Measurements from ENCODE around the gene PROK2. TPM values are rescaled to one million over a fixed set of nuclear protein-coding genes. Genes with fewer than 3 reads are reported as not detected.

Gene PROK2
- total and polyA plus RNA-seq, 4 donors, result 0.24 to 0.84 (median 0.41) TPM

DNA sequence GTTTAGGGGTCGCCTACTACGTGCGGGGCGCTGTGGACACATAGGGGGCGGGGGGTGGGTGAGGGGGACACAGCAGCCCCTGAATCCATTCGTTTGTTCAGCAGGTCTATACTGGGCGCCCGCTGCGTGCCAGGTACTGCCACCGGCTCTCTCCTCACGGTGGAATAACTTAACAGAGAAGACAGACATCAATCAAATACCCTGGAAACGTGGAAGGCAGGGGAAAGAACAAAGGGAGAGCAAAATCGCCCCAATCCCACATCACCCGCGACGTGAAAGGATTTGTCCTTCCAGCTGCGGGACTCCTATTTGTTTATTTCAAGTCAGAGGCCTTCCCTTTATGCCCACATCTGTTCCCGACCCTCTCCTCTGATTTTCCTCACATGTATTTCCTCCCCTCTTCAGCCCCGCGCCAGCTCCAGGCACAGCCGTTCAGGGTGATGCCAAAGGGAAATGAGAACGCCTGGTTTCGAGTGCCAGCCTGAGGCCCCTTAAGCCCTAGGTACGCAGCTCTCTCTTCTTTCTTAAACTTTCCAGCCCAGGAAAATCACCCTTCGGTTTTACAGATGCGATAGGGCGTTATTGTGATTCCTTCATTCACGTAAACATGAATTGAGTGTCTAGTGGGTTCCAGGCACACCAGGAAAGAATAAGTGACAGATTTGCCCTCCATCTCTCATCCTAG is 726 bp upstream of the PROK2 start:
- 9% methylated on average over 28 of the region's 28 CpGs for WGBS
- Histone ChIP-seq H3K27me3 (ENCODE audit: control insufficient read depth in 4 of 4, insufficient read depth in 4 of 4, low read length in 3 of 4) (peaks cover 3 to 8% (median 4%) of the 10 kb centered on the region in 4 donors), H3K27ac (ENCODE audit: low read depth in 1 of 2, low read length in 2 of 2) (no peak overlapping the region), H3K36me3 (ENCODE audit: control insufficient read depth in 4 of 4, insufficient read depth in 3 of 4, low read depth in 1 of 4, low read length in 3 of 4) (no peaks in the 10 kb centered on the region), H3K4me1 (ENCODE audit: control insufficient read depth in 4 of 4, insufficient read depth in 4 of 4, low read length in 3 of 4) (peaks cover 4 to 18% (median 9%) of the 10 kb centered on the region in 4 donors), H3K9me3 (ENCODE audit: control insufficient read depth in 4 of 4, low read length in 3 of 4) (no peaks in the 10 kb centered on the region), H3K9ac (ENCODE audit: low read depth in 1 of 2, low read length in 2 of 2) (no peak overlapping the region), H3K4me3 (ENCODE audit: low read depth in 1 of 3, low read length in 3 of 3) (peak overlapping the region in 1 of 3 donors; percentile 47)
- DNase-seq (ENCODE audit: low spot score), result no peak
- no peak for TF ChIP-seq GABPA (IDR thresholded peaks at IDR 0.05 in 1 of 2, conservative IDR thresholded peaks at IDR 0.05 in 1 of 2)
- TF ChIP-seq RXRA (IDR thresholded peaks at IDR 0.05), result no peak
- TF ChIP-seq HNF4G (IDR thresholded peaks at IDR 0.05), result no peak
- no peak for TF ChIP-seq SP1 (IDR thresholded peaks at IDR 0.05)
- TF ChIP-seq FOXA2 (IDR thresholded peaks at IDR 0.05), result no peak
- TF ChIP-seq, protein P1, sequence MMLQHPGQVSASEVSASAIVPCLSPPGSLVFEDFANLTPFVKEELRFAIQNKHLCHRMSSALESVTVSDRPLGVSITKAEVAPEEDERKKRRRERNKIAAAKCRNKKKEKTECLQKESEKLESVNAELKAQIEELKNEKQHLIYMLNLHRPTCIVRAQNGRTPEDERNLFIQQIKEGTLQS (IDR thresholded peaks at IDR 0.05), result no peak
- TF ChIP-seq, protein P2, sequence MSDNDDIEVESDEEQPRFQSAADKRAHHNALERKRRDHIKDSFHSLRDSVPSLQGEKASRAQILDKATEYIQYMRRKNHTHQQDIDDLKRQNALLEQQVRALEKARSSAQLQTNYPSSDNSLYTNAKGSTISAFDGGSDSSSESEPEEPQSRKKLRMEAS (IDR thresholded peaks at IDR 0.05), result no peak
- TF ChIP-seq EGR1 (IDR thresholded peaks at IDR 0.05; ENCODE audit: low read depth in 2 of 2), result no peak
- TF ChIP-seq NR2F2 (IDR thresholded peaks at IDR 0.05), result no peak
- no peak for TF ChIP-seq HNF4A (conservative IDR thresholded peaks at IDR 0.05)
- no peak for TF ChIP-seq JUND (IDR thresholded peaks at IDR 0.05)

DNA sequence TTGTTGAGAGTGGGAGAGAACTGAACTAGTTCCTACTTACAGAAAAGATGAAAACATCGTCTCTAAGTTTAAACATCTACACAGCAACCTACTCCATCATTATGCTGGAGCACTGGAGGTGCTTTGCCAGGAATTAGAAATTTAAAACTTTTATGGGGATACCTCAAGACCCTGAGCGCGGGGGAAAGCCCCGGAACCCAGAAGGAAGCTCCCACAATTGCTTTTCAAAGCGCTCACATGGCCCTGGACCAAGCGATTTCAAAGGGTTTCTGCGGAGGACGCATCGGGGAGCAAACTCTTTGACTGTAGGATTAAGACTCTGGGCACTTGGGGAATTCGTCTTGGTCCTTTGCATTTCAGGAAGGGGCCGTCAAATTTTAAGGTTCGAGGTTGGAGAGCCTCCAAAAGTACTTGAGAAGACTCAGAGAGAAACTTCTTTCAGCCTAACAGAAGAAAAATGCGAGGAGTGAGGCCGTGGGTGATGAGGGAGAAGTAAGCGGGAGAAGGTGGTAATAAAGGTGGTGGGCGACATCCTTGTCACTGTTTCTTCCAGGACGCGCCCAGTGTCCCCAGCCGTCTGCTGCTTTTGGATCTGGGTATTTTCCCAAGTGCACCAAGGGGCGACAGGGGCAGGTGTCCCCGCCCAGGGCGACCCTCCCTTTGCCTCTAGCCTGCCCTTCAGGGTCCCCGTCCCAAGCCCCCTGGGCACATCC is 591 bp downstream of the PROK2 start:
- H3K36me3 ChIP-seq (ENCODE audit: control insufficient read depth in 4 of 4, insufficient read depth in 3 of 4, low read depth in 1 of 4, low read length in 3 of 4), result no peaks in the 10 kb centered on the region
- no peak overlapping the region for H3K27ac ChIP-seq (ENCODE audit: low read depth in 1 of 2, low read length in 2 of 2)
- H3K9ac ChIP-seq (ENCODE audit: low read depth in 1 of 2, low read length in 2 of 2), result no peak overlapping the region
- no peaks in the 10 kb centered on the region for H3K9me3 ChIP-seq (ENCODE audit: control insufficient read depth in 4 of 4, low read length in 3 of 4)
- peak overlapping the region in 1 of 3 donors; percentile 47 for H3K4me3 ChIP-seq (ENCODE audit: low read depth in 1 of 3, low read length in 3 of 3)
- 3% methylated on average over 23 of the region's 23 CpGs for WGBS
- DNase-seq (ENCODE audit: low spot score), result no peak
- peaks cover 3 to 8% (median 4%) of the 10 kb centered on the region in 4 donors for H3K27me3 ChIP-seq (ENCODE audit: control insufficient read depth in 4 of 4, insufficient read depth in 4 of 4, low read length in 3 of 4)
- H3K4me1 ChIP-seq (ENCODE audit: control insufficient read depth in 4 of 4, insufficient read depth in 4 of 4, low read length in 3 of 4), result peaks cover 4 to 18% (median 9%) of the 10 kb centered on the region in 4 donors
- TF ChIP-seq, protein P3, sequence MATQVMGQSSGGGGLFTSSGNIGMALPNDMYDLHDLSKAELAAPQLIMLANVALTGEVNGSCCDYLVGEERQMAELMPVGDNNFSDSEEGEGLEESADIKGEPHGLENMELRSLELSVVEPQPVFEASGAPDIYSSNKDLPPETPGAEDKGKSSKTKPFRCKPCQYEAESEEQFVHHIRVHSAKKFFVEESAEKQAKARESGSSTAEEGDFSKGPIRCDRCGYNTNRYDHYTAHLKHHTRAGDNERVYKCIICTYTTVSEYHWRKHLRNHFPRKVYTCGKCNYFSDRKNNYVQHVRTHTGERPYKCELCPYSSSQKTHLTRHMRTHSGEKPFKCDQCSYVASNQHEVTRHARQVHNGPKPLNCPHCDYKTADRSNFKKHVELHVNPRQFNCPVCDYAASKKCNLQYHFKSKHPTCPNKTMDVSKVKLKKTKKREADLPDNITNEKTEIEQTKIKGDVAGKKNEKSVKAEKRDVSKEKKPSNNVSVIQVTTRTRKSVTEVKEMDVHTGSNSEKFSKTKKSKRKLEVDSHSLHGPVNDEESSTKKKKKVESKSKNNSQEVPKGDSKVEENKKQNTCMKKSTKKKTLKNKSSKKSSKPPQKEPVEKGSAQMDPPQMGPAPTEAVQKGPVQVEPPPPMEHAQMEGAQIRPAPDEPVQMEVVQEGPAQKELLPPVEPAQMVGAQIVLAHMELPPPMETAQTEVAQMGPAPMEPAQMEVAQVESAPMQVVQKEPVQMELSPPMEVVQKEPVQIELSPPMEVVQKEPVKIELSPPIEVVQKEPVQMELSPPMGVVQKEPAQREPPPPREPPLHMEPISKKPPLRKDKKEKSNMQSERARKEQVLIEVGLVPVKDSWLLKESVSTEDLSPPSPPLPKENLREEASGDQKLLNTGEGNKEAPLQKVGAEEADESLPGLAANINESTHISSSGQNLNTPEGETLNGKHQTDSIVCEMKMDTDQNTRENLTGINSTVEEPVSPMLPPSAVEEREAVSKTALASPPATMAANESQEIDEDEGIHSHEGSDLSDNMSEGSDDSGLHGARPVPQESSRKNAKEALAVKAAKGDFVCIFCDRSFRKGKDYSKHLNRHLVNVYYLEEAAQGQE (IDR thresholded peaks at IDR 0.05), result no peak
- no peak for TF ChIP-seq FOXA2 (IDR thresholded peaks at IDR 0.05)
- TF ChIP-seq, protein P4, sequence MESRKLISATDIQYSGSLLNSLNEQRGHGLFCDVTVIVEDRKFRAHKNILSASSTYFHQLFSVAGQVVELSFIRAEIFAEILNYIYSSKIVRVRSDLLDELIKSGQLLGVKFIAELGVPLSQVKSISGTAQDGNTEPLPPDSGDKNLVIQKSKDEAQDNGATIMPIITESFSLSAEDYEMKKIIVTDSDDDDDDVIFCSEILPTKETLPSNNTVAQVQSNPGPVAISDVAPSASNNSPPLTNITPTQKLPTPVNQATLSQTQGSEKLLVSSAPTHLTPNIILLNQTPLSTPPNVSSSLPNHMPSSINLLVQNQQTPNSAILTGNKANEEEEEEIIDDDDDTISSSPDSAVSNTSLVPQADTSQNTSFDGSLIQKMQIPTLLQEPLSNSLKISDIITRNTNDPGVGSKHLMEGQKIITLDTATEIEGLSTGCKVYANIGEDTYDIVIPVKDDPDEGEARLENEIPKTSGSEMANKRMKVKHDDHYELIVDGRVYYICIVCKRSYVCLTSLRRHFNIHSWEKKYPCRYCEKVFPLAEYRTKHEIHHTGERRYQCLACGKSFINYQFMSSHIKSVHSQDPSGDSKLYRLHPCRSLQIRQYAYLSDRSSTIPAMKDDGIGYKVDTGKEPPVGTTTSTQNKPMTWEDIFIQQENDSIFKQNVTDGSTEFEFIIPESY (IDR thresholded peaks at IDR 0.05), result no peak
- TF ChIP-seq HNF4G (IDR thresholded peaks at IDR 0.05), result no peak
- no peak for TF ChIP-seq HNF4A (conservative IDR thresholded peaks at IDR 0.05)
- TF ChIP-seq RAD21 (IDR thresholded peaks at IDR 0.05), result no peak
- TF ChIP-seq JUND (IDR thresholded peaks at IDR 0.05), result no peak
- no peak for TF ChIP-seq EGR1 (IDR thresholded peaks at IDR 0.05; ENCODE audit: low read depth in 2 of 2)
- no peak for TF ChIP-seq RXRA (IDR thresholded peaks at IDR 0.05)
- no peak for TF ChIP-seq TAF1 (conservative IDR thresholded peaks at IDR 0.05)
- TF ChIP-seq, protein P1 (IDR thresholded peaks at IDR 0.05), result no peak
- no peak for TF ChIP-seq SP1 (IDR thresholded peaks at IDR 0.05)
- TF ChIP-seq NR2F2 (IDR thresholded peaks at IDR 0.05), result no peak
- no peak for TF ChIP-seq YY1 (IDR thresholded peaks at IDR 0.05)
- TF ChIP-seq, protein P5, sequence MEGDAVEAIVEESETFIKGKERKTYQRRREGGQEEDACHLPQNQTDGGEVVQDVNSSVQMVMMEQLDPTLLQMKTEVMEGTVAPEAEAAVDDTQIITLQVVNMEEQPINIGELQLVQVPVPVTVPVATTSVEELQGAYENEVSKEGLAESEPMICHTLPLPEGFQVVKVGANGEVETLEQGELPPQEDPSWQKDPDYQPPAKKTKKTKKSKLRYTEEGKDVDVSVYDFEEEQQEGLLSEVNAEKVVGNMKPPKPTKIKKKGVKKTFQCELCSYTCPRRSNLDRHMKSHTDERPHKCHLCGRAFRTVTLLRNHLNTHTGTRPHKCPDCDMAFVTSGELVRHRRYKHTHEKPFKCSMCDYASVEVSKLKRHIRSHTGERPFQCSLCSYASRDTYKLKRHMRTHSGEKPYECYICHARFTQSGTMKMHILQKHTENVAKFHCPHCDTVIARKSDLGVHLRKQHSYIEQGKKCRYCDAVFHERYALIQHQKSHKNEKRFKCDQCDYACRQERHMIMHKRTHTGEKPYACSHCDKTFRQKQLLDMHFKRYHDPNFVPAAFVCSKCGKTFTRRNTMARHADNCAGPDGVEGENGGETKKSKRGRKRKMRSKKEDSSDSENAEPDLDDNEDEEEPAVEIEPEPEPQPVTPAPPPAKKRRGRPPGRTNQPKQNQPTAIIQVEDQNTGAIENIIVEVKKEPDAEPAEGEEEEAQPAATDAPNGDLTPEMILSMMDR (IDR thresholded peaks at IDR 0.05; ENCODE audit: low read depth, low read length, missing input control), result no peak
- no peak for TF ChIP-seq FOXA1 (IDR thresholded peaks at IDR 0.05)
- no peak for TF ChIP-seq GABPA (IDR thresholded peaks at IDR 0.05 in 1 of 2, conservative IDR thresholded peaks at IDR 0.05 in 1 of 2)
- TF ChIP-seq, protein P2 (IDR thresholded peaks at IDR 0.05), result no peak
